CD4-positive, alpha-beta memory T cell (primary cell): ENCODE results near the gene AIG1. TPM values are rescaled to one million over a fixed set of nuclear protein-coding genes. Genes with fewer than 3 reads are reported as not detected.
A peak's percentile ranks its signal among the peaks of the same experiment; 100 is the strongest.

Experiments used
- CTCF ChIA-PET: fragments of 350-600 bp; sonication (Branson Sonifier 250); formaldehyde crosslinking; loops from one replicate; lab custom pipeline; 2021; ENCODE audit warnings: inconsistent platforms; ENCODE audit not compliant: partially characterized antibody; lab: Charles Lee
- POLR2A ChIA-PET: fragments of 350-600 bp; sonication (Branson Sonifier 250); formaldehyde crosslinking; loops from one replicate; lab custom pipeline; 2021; ENCODE audit not compliant: partially characterized antibody; lab: Charles Lee
- DNase-seq, 5 donors: peaks; one replicate each; pipeline versions ENCODE4 v3.0.0 to v3.0.0-alpha.2; 2020 to 2022; ENCODE audit warnings: mixed read lengths in 1 of 5
- H3K27ac ChIP-seq: one replicate; pipeline ENCODE4 v1.7.0; 2013; ENCODE audit warnings: low read depth, low read length
- H3K27me3 ChIP-seq: 2 replicates; pipeline ENCODE4 v1.7.0; 2013; ENCODE audit warnings: mild to moderate bottlenecking, low read length, moderate library complexity; ENCODE audit not compliant: insufficient read depth
- H3K36me3 ChIP-seq: 2 replicates; pipeline ENCODE4 v1.7.0; 2013; ENCODE audit warnings: mild to moderate bottlenecking, low read length, moderate library complexity; ENCODE audit not compliant: insufficient read depth
- H3K4me1 ChIP-seq: 2 replicates; pipeline ENCODE4 v1.7.0; 2013; ENCODE audit warnings: mild to moderate bottlenecking, low read length, moderate library complexity; ENCODE audit not compliant: insufficient read depth
- H3K4me3 ChIP-seq, 2 donors: one replicate each; pipeline ENCODE4 v1.7.0; 2013; ENCODE audit warnings: low read length in 2 of 2, mild to moderate bottlenecking in 1 of 2
- H3K9me3 ChIP-seq, 2 donors: one replicate each; pipeline ENCODE4 v1.7.0; 2013; ENCODE audit warnings: low read length in 2 of 2, control low read depth in 1 of 2; ENCODE audit not compliant: control insufficient read depth in 1 of 2
- H3K27ac Mint-ChIP-seq, 7 donors: one replicate each; pipeline ENCODE4 v1.8.0; 2020 to 2021; ENCODE audit warnings: mixed read lengths in 7 of 7, mild to moderate bottlenecking in 6 of 7, inconsistent platforms in 3 of 7, moderate library complexity in 3 of 7
- H3K27me3 Mint-ChIP-seq, 2 donors: one replicate each; pipeline ENCODE4 v1.8.0; 2020 to 2021; ENCODE audit warnings: mixed read lengths in 2 of 2
- H3K36me3 Mint-ChIP-seq, 2 donors: one replicate each; pipeline ENCODE4 v1.8.0; 2020 to 2021; ENCODE audit warnings: mixed read lengths in 2 of 2, inconsistent platforms in 1 of 2, mild to moderate bottlenecking in 1 of 2
- H3K4me1 Mint-ChIP-seq, 4 donors: one replicate each; pipeline ENCODE4 v1.8.0; 2020 to 2021; ENCODE audit warnings: mixed read lengths in 4 of 4, mild to moderate bottlenecking in 1 of 4
- H3K4me3 Mint-ChIP-seq, 8 donors: one replicate each; pipeline ENCODE4 v1.8.0; 2020 to 2021; ENCODE audit warnings: mixed read lengths in 8 of 8, mild to moderate bottlenecking in 7 of 8, moderate library complexity in 6 of 8, inconsistent platforms in 3 of 8
- H3K9me3 Mint-ChIP-seq, 8 donors: one replicate each; pipeline ENCODE4 v1.8.0; 2020 to 2021; ENCODE audit warnings: mixed read lengths in 8 of 8, mild to moderate bottlenecking in 5 of 8, inconsistent platforms in 3 of 8, moderate library complexity in 1 of 8
- intact Hi-C: fragments of 100-400 bp; cut with micrococcal nuclease; formaldehyde crosslinking; loops from one replicate; pipeline ENCODE4 v1.15.1; 2023
- polyA plus RNA-seq, 2 donors: library from polyadenylated mRNA; unstranded; fragments of 300-500 nt; fragmentation: Illumina TruSeq; gene quantifications; one replicate each; pipeline ENCODE4 v1.2.3, GENCODE V29; 2021
- total RNA-seq, 2 experiments: library from RNA; stranded (reverse); gene quantifications; one replicate each; pipeline ENCODE4 v1.2.3, GENCODE V29; 2021

AIG1 gene
- total and polyA plus RNA-seq, 4 experiments from 2014 or later = 9.6 to 21.5 (median 15.3) TPM

- H3K4me1 Mint-ChIP-seq = peaks cover 0 to 7% (median under 1%) of the 10 kb centered on the region in 4 donors
- peaks cover 0 to 2% of the 10 kb centered on the region in 2 donors for H3K36me3 Mint-ChIP-seq
- POLR2A ChIA-PET = no interaction called here
- H3K27ac ChIP-seq = no peak overlapping the region
- DNase-seq = no peak
- no peak overlapping the region for H3K4me3 ChIP-seq
- H3K36me3 ChIP-seq = no peaks in the 10 kb centered on the region
- peaks cover 0 to 2% of the 10 kb centered on the region in 2 donors for H3K27me3 Mint-ChIP-seq
- H3K9me3 ChIP-seq = no peaks in the 10 kb centered on the region
- intact Hi-C loops = loop anchor here (10.0 kb wide), 1 partner anchor 109 kb away; no protein-coding TSS in a partner anchor
- no peak overlapping the region for H3K4me3 Mint-ChIP-seq
- H3K4me1 ChIP-seq = no peaks in the 10 kb centered on the region
- CTCF ChIA-PET = interaction anchor here (1.3 to 5.6 kb wide), 3 partner anchors 12 to 548 kb away, joined by 3 to 81 read pairs (median 4); no protein-coding TSS in a partner anchor
- H3K9me3 Mint-ChIP-seq = peaks cover 0 to 7% (median 2%) of the 10 kb centered on the region in 8 donors
- H3K27ac Mint-ChIP-seq = no peak overlapping the region
- H3K27me3 ChIP-seq = no peaks in the 10 kb centered on the region
Measured at GRCh38 chr6:143023695-143024094, 37.0 kb upstream of the AIG1 start.

- H3K4me1 ChIP-seq = no peaks in the 10 kb centered on the region
- no peaks in the 10 kb centered on the region for H3K27me3 ChIP-seq
- Mint-ChIP-seq H3K36me3 (peaks cover 0 to 2% of the 10 kb centered on the region in 2 donors), H3K9me3 (peaks cover 0 to 9% (median 2%) of the 10 kb centered on the region in 8 donors), H3K4me1 (peaks cover 0 to 7% (median under 1%) of the 10 kb centered on the region in 4 donors), H3K27ac (no peak overlapping the region), H3K4me3 (no peak overlapping the region), H3K27me3 (peaks cover 0 to 2% of the 10 kb centered on the region in 2 donors)
- DNase-seq = no peak
- intact Hi-C loops = loop anchor here (5.0 to 10.0 kb wide), 2 partner anchors 110 to 402 kb away; no protein-coding TSS in a partner anchor
- no peak overlapping the region for H3K27ac ChIP-seq
- POLR2A ChIA-PET = no interaction called here
- H3K36me3 ChIP-seq = no peaks in the 10 kb centered on the region
- H3K4me3 ChIP-seq = no peak overlapping the region
- no peaks in the 10 kb centered on the region for H3K9me3 ChIP-seq
- CTCF ChIA-PET = interaction anchor here (2.3 to 5.6 kb wide), 2 partner anchors 332 to 550 kb away, joined by 18 to 81 read pairs; no protein-coding TSS in a partner anchor
Measured at GRCh38 chr6:143024977-143025376, 35.7 kb upstream of the AIG1 start.

GRCh38 chr6:143026696-143027449 is 33.8 kb upstream of the AIG1 start:
- Histone ChIP-seq H3K36me3 (no peaks in the 10 kb centered on the region), H3K27ac (no peak overlapping the region), H3K27me3 (no peaks in the 10 kb centered on the region), H3K4me3 (no peak overlapping the region), H3K9me3 (no peaks in the 10 kb centered on the region), H3K4me1 (no peaks in the 10 kb centered on the region)
- Mint-ChIP-seq H3K9me3 (peaks cover 0 to 8% (median 0%) of the 10 kb centered on the region in 8 donors), H3K27me3 (no peaks in the 10 kb centered on the region), H3K4me1 (peaks cover 0 to 7% (median under 1%) of the 10 kb centered on the region in 4 donors), H3K4me3 (no peak overlapping the region), H3K27ac (peak overlapping the region in 2 of 7 donors; percentile 13 to 68), H3K36me3 (no peaks in the 10 kb centered on the region)
- CTCF ChIA-PET = interaction anchor here (0.7 to 5.6 kb wide), 32 partner anchors 8 to 554 kb away, joined by 3 to 81 read pairs (median 4); no protein-coding TSS in a partner anchor
- POLR2A ChIA-PET = interaction anchor here (1.0 to 1.8 kb wide), 6 partner anchors 80 to 327 kb away, joined by 3 to 6 read pairs (median 4); no protein-coding TSS in a partner anchor
- intact Hi-C loops = loop anchor here (1.0 to 10.0 kb wide), 5 partner anchors 112 to 552 kb away; no protein-coding TSS in a partner anchor
- DNase-seq = peak; percentile 28 to 47 (median 36)

- H3K4me3 Mint-ChIP-seq = no peak overlapping the region
- peaks cover 8% of the 10 kb centered on the region in 2 donors for H3K27me3 Mint-ChIP-seq
- H3K4me1 ChIP-seq = peaks cover 4% of the 10 kb centered on the region
- intact Hi-C loops = no loop called here
- ChIA-PET CTCF (interaction anchor here (0.7 to 1.1 kb wide), 2 partner anchors 8 to 12 kb away, joined by 3 read pairs; no protein-coding TSS in a partner anchor), POLR2A (interaction anchor here (1.1 kb wide), 1 partner anchor 26 kb away, joined by 3 read pairs; no protein-coding TSS in a partner anchor)
- H3K27ac ChIP-seq = no peak overlapping the region
- no peaks in the 10 kb centered on the region for H3K9me3 ChIP-seq
- no peaks in the 10 kb centered on the region for H3K27me3 ChIP-seq
- peaks cover 0 to 6% (median 0%) of the 10 kb centered on the region in 8 donors for H3K9me3 Mint-ChIP-seq
- H3K27ac Mint-ChIP-seq = no peak overlapping the region
- no peak overlapping the region for H3K4me3 ChIP-seq
- peak in 1 of 5 donors; percentile 9 for DNase-seq
- peaks cover 4 to 8% (median 6%) of the 10 kb centered on the region in 4 donors for H3K4me1 Mint-ChIP-seq
- no peaks in the 10 kb centered on the region for H3K36me3 Mint-ChIP-seq
- no peaks in the 10 kb centered on the region for H3K36me3 ChIP-seq
Measured at GRCh38 chr6:143034689-143035334, 25.9 kb upstream of the AIG1 start.

GRCh38 chr6:143037470-143037869 is 23.2 kb upstream of the AIG1 start:
- Histone ChIP-seq H3K27ac (no peak overlapping the region), H3K9me3 (no peaks in the 10 kb centered on the region), H3K4me1 (peaks cover 6% of the 10 kb centered on the region), H3K27me3 (no peaks in the 10 kb centered on the region), H3K4me3 (no peak overlapping the region), H3K36me3 (no peaks in the 10 kb centered on the region)
- Mint-ChIP-seq H3K36me3 (no peaks in the 10 kb centered on the region), H3K9me3 (peaks cover 0 to under 1% (median 0%) of the 10 kb centered on the region in 8 donors), H3K27me3 (peaks cover 8 to 9% of the 10 kb centered on the region in 2 donors), H3K27ac (peak overlapping the region in 1 of 7 donors; percentile 22), H3K4me3 (no peak overlapping the region), H3K4me1 (peaks cover 6 to 10% (median 9%) of the 10 kb centered on the region in 4 donors)
- DNase-seq = no peak
- ChIA-PET CTCF (no interaction called here), POLR2A (no interaction called here)
- intact Hi-C loops = no loop called here

GRCh38 chr6:143038833-143039232 is 21.9 kb upstream of the AIG1 start:
- no peak overlapping the region for H3K27ac ChIP-seq
- H3K4me1 Mint-ChIP-seq = peaks cover 6 to 10% (median 9%) of the 10 kb centered on the region in 4 donors
- H3K4me3 ChIP-seq = no peak overlapping the region
- H3K9me3 Mint-ChIP-seq = no peaks in the 10 kb centered on the region
- no peaks in the 10 kb centered on the region for H3K36me3 ChIP-seq
- H3K9me3 ChIP-seq = no peaks in the 10 kb centered on the region
- CTCF ChIA-PET = no interaction called here
- no peak overlapping the region for H3K4me3 Mint-ChIP-seq
- POLR2A ChIA-PET = no interaction called here
- no peaks in the 10 kb centered on the region for H3K36me3 Mint-ChIP-seq
- H3K27me3 Mint-ChIP-seq = peaks cover 9 to 10% of the 10 kb centered on the region in 2 donors
- H3K27ac Mint-ChIP-seq = no peak overlapping the region
- peaks cover 6% of the 10 kb centered on the region for H3K4me1 ChIP-seq
- intact Hi-C loops = no loop called here
- H3K27me3 ChIP-seq = peaks cover 1% of the 10 kb centered on the region
- DNase-seq = peak in 1 of 5 donors; percentile 3
